ENCODE results near the gene PM20D1.

DNA sequence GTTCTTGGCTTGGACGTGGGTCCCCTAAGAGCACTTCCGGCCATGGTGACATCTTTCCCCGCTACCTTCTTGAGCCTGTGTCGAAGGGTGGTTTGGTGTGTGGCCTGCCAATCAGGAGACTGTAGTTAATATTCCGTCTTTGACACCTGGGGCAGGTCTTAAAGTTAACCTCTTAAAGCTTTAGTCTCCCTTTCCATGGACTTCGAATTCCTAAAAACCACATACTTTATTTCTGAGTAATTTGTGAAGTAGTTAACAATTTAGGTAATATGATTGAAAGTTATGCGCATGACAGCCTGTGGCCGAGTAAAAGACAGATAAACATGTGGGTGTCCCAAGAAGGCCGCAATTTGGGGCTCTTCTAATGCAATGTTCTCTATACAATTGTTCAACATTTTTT, 64.5 kb downstream of the PM20D1 start:
- no peak for TF ChIP-seq POLR2A (IDR thresholded peaks at IDR 0.05; ENCODE audit: low read length)
- no peak for TF ChIP-seq GATA1 (IDR thresholded peaks at IDR 0.05; ENCODE audit: low read depth, low read length)

Data from erythroblast (primary cell).